Body of pancreas (tissue), 4 donors: ENCODE measurements around the gene SETD1A. TPM values are rescaled to one million over a fixed set of nuclear protein-coding genes. Genes with fewer than 3 reads are reported as not detected.

Experiments used
- ATAC-seq: fragments of 150-250 bp; one replicate; pipeline ENCODE4 v1.9.1; 2016
- DNase-seq, 4 donors: peaks; one replicate each; pipeline ENCODE4 v3.0.0-alpha.2; 2019
- H3K27ac ChIP-seq, 4 donors: fragments of 200-600 bp; sonication (generic); 1 replicate in 3 of 4; 2 replicates in 1 of 4; pipeline versions ENCODE4 v1.5.1 to v1.6.1; 2016 to 2019; ENCODE audit warnings: mild to moderate bottlenecking in 1 of 4, mixed read lengths in 1 of 4, moderate library complexity in 1 of 4
- H3K27me3 ChIP-seq, 2 donors: fragments of 200-600 bp; sonication (generic); one replicate each; pipeline ENCODE4 v1.6.0; 2016; ENCODE audit warnings: mild to moderate bottlenecking in 1 of 2
- H3K36me3 ChIP-seq, 2 donors: fragments of 200-600 bp; sonication (generic); replicated peaks in 1 of 2; 2 replicates each; pipeline ENCODE4 v1.5.1; 2016; ENCODE audit warnings: low read depth in 2 of 2; ENCODE audit not compliant: insufficient read depth in 1 of 2
- H3K4me1 ChIP-seq: fragments of 200-600 bp; sonication (generic); one replicate; pipeline ENCODE4 v1.6.0; 2016
- H3K4me3 ChIP-seq, 2 donors: fragments of 200-600 bp; sonication (generic); 1 replicate in 1 of 2; 2 replicates in 1 of 2; pipeline ENCODE4 v1.5.1; 2016 to 2019
- H3K9me3 ChIP-seq, 3 donors: fragments of 200-600 bp; sonication (generic); 1 replicate in 2 of 3; 2 replicates in 1 of 3; pipeline ENCODE4 v1.5.1; 2016
- POLR2A ChIP-seq, 3 donors: fragments of 450-650 bp; IDR thresholded peaks; one replicate each; pipeline ENCODE4 v1.6.1; 2016; ENCODE audit warnings: antibody characterized with exemption in 3 of 3, mild to moderate bottlenecking in 2 of 3
- WGBS, 2 donors: methylation state at CpG; one replicate each; pipeline ENCODE4 v1.1.5; 2017; 5-methylcytosine and 5-hydroxymethylcytosine counted together
- intact Hi-C: fragments of 100-400 bp; cut with DNase I; formaldehyde crosslinking; loops from one replicate; pipeline ENCODE4 v1.15.1; 2023
- total RNA-seq, 2 donors: library from RNA; depleted of rRNA; stranded (reverse); fragments of >200 nt; gene quantifications; one replicate each; pipeline ENCODE4 v1.1.0, GENCODE V29; 2016
- TF ChIP-seq, protein P1 (sequence below), 7 experiments: fragments of 450-650 bp in 4 of 7; fragments of 200-600 bp in 3 of 7; sonication (generic) in 3 of 7; IDR thresholded peaks; one replicate each; pipeline ENCODE4 v1.5.1; 2016 to 2019; ENCODE audit warnings: antibody characterized with exemption in 7 of 7

The SETD1A gene
- total RNA-seq, 2 donors from 2014 or later = 4.7 to 10.9 TPM

DNA sequence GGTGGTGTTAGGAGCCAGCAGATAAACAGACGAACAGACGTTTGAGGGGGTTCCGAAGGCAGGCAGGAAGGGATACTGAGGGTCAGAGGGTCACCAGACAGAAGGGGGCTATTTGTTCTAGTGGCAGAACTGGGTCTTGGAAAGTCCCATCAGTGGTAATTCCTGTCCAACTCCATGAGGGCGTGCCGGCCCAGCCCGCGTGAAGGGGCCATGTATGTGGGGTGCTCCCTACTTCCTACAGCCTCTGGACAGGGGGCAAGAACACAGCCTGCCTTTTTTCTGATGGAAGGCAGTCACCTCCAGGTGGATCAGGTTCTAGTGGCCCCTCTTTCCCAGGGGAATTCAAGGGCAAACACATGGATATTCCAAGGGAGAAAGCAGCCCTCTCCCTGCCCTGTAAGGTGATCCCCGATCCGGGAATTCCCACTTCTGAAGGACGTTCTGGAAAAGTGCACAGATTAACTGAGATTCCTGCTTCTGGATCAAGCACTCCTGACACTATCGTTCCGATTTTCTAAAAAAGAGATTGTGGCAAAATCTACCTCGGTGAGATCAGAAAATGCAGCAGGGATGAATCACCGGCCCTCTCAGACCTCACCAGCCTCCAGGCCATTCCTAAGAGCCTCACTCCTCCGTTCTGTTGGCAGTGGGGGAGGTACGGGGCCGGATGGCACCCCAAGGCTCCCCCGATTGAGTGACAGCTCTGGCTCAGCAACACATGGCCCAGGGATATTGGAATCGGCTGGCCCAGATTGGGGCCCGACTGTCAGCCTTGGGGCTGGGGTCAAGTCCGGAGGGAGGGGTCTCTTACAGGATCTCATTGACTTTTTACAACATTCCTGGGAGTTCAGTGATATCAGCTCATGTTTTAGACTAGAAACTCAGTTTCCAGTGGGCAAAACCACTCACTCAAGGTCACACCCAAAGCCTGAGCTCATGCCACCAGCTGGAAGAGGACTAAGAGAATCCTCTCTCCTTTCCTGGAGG lies 40.5 kb downstream of the SETD1A start:
- H3K4me3 ChIP-seq = no peak overlapping the region
- WGBS, 2 donors = 62 to 65% methylated on average over 13 to 21 of the region's 21 CpGs
- H3K27me3 ChIP-seq = no peaks in the 10 kb centered on the region
- no peaks in the 10 kb centered on the region for H3K36me3 ChIP-seq
- H3K4me1 ChIP-seq = peaks cover 34% of the 10 kb centered on the region
- ATAC-seq (no peak), DNase-seq (no peak)
- H3K9me3 ChIP-seq = no peaks in the 10 kb centered on the region
- intact Hi-C loops = no loop called here
- no peak for TF ChIP-seq POLR2A (IDR thresholded peaks at IDR 0.05)
- TF ChIP-seq, protein P1, sequence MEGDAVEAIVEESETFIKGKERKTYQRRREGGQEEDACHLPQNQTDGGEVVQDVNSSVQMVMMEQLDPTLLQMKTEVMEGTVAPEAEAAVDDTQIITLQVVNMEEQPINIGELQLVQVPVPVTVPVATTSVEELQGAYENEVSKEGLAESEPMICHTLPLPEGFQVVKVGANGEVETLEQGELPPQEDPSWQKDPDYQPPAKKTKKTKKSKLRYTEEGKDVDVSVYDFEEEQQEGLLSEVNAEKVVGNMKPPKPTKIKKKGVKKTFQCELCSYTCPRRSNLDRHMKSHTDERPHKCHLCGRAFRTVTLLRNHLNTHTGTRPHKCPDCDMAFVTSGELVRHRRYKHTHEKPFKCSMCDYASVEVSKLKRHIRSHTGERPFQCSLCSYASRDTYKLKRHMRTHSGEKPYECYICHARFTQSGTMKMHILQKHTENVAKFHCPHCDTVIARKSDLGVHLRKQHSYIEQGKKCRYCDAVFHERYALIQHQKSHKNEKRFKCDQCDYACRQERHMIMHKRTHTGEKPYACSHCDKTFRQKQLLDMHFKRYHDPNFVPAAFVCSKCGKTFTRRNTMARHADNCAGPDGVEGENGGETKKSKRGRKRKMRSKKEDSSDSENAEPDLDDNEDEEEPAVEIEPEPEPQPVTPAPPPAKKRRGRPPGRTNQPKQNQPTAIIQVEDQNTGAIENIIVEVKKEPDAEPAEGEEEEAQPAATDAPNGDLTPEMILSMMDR (IDR thresholded peaks at IDR 0.05) = no peak
- peak overlapping the region in 2 of 4 donors; percentile 55 to 81 for H3K27ac ChIP-seq

DNA sequence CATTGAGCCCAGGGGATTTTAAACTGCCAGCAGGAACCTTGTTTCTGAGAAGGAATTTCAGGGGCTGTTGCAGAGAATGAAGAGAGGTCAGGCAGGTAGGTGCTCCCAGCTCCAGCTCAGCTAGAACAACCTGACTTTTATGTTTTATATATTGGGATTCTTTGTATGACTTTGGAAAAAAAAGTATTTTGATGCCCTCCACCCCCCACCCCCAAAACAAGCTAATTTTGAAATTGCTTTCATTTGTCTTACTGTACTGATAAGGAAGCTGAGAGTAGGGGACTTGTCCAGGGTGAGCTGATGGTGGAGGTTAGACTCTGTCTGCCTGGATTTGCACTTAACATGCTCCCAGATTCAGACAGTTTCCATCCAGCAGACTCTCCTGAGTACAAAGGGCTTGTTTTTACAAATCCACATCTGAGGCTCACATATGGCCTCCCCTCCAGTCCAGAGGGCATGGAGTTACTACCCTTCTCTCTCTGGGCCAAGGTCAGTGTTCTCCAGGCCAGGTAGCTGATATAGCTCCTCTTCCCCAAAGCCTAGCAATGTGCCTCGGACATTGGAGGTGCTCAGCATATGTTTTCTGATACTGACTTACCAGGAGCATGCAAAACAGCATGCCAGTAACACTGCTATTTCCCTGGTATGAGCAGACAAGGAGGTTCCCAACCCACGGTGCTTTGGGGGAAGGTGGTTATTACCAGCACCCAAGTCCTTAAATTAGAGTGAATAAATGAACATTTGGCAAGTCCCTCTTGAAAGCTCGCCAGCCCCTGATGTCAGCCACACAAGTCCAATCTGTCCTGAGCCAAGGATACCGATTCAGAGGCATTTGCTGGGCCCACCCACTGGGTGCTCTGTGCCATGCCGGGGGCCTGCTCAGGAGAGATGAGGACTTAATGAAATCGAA lies 41.6 kb downstream of the SETD1A start:
- TF ChIP-seq POLR2A (IDR thresholded peaks at IDR 0.05) = no peak
- TF ChIP-seq, protein P1 (IDR thresholded peaks at IDR 0.05) = no peak
- intact Hi-C loops = no loop called here
- DNase-seq = no peak
- Histone ChIP-seq H3K27me3 (no peaks in the 10 kb centered on the region), H3K27ac (peak overlapping the region in 2 of 4 donors; percentile 55 to 81), H3K4me1 (peaks cover 34% of the 10 kb centered on the region), H3K9me3 (no peaks in the 10 kb centered on the region), H3K4me3 (no peak overlapping the region), H3K36me3 (no peaks in the 10 kb centered on the region)
- ATAC-seq = no peak
- WGBS, 2 donors = 50 to 63% methylated on average over 6 of the region's 6 CpGs

DNA sequence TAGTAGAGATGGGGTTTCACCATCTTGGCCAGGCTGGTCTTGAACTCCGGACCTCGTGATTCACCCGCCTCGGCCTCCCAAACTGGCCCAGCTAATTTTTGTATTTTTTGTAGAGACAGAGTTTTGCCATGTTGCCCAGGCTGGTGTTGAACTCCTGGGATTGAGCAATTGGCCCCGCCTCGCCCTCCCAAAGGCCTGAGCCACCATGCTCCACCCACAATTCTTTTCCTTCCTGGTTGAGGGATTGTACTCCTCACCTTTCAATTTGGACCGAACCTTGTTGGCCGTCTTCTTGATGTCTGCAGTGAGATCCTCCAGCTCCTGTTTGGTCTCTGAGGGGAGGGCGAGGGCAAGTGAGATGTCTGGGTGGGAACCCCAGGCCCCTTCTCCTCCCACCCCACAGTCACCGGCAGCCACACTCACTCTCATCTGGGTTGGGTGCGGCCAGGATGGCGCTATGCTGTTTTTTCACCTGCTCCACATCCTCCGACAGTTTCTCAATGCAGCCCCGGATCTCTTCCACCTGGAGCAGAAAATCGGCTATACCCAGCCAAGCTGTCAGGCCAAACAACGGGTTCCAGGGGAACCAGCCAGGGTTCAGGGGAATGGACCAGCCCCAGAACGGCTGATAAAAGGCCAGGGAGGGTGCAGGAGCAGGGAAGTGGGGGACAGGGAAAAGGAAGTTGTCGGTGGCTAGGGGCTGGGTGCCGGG lies 43.3 kb downstream of the SETD1A start:
- peaks cover 34% of the 10 kb centered on the region for H3K4me1 ChIP-seq
- H3K27me3 ChIP-seq = no peaks in the 10 kb centered on the region
- intact Hi-C loops = no loop called here
- ATAC-seq = no peak
- TF ChIP-seq, protein P1 (IDR thresholded peaks at IDR 0.05) = no peak
- TF ChIP-seq POLR2A (IDR thresholded peaks at IDR 0.05) = no peak
- no peak overlapping the region for H3K27ac ChIP-seq
- H3K9me3 ChIP-seq = no peaks in the 10 kb centered on the region
- 83 to 85% methylated on average over 18 to 19 of the region's 19 CpGs for WGBS, 2 donors
- H3K36me3 ChIP-seq = no peaks in the 10 kb centered on the region
- no peak for DNase-seq
- no peak overlapping the region for H3K4me3 ChIP-seq

DNA sequence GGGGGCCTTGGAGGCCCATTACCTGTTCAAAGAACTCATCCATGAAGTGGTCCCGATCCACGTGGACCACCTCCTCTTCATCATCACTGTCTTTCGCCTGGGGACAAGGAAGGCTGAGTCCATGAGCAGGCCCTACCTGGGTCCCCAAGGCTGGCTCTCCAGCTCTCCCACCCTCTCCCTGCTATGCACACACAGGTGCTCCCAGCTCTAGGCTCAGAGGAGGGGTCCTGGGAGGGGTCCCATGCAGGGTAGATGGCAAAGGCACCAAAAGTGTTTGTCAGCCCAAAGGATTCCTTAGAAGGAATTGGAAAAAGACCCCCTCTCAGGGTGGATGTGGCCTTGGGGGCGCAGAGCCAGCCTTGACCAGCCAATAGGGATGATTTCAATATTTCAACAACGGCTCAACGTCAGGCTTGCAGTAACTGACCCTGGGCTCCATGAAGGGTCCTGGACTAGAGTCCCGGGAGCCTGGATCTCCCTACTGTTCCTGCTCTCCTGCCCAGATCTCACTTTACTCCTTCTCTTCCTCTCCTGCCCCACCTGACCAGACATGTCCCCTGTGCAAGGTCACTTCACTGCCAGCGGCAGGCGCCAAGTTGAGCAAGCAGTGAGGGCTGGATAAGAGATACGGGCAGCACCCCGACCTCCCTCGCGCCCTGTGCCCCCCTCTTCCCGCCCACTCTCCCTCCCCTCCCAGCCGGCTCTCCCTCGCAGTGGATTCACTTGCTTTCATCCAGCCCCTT lies 44.1 kb downstream of the SETD1A start:
- no peak overlapping the region for H3K27ac ChIP-seq
- no peaks in the 10 kb centered on the region for H3K36me3 ChIP-seq
- 35 to 65% methylated on average over 5 to 16 of the region's 16 CpGs for WGBS, 2 donors
- H3K27me3 ChIP-seq = no peaks in the 10 kb centered on the region
- intact Hi-C loops = no loop called here
- DNase-seq (no peak), ATAC-seq (peak; percentile 8)
- H3K9me3 ChIP-seq = no peaks in the 10 kb centered on the region
- no peak overlapping the region for H3K4me3 ChIP-seq
- H3K4me1 ChIP-seq = peaks cover 29% of the 10 kb centered on the region
- no peak for TF ChIP-seq POLR2A (IDR thresholded peaks at IDR 0.05)
- TF ChIP-seq, protein P1 (IDR thresholded peaks at IDR 0.05) = no peak
